ENCODE data around the gene AP3B1.

The AP3B1 gene

GRCh38 chr5:78025540-78025939 lies 269.0 kb downstream of the AP3B1 start:
- H3K4me3 ChIP-seq (ENCODE audit: low read depth in 1 of 2, low read length in 2 of 2) = no peak overlapping the region
- no peak overlapping the region for H3K27ac ChIP-seq (ENCODE audit: low read depth, low read length)
- no peaks in the 10 kb centered on the region for H3K27me3 ChIP-seq (ENCODE audit: control insufficient read depth in 1 of 2, insufficient read depth in 2 of 2, low read length in 2 of 2)
- no peaks in the 10 kb centered on the region for H3K36me3 ChIP-seq (ENCODE audit: control insufficient read depth in 1 of 2, insufficient read depth in 2 of 2, low read length in 2 of 2)
- H3K4me1 ChIP-seq (ENCODE audit: control insufficient read depth in 1 of 2, insufficient read depth in 2 of 2, low read length in 2 of 2) = no peaks in the 10 kb centered on the region
- H3K9ac ChIP-seq (ENCODE audit: low read depth in 1 of 2, low read length in 2 of 2) = no peak overlapping the region
- H3K9me3 ChIP-seq (ENCODE audit: control insufficient read depth in 1 of 2, low read length in 2 of 2) = no peaks in the 10 kb centered on the region

GRCh38 chr5:78019744-78020143 lies 274.8 kb downstream of the AP3B1 start:
- Histone ChIP-seq H3K4me1 (ENCODE audit: control insufficient read depth in 1 of 2, insufficient read depth in 2 of 2, low read length in 2 of 2) (no peaks in the 10 kb centered on the region), H3K4me3 (ENCODE audit: low read depth in 1 of 2, low read length in 2 of 2) (no peak overlapping the region), H3K9me3 (ENCODE audit: control insufficient read depth in 1 of 2, low read length in 2 of 2) (no peaks in the 10 kb centered on the region), H3K36me3 (ENCODE audit: control insufficient read depth in 1 of 2, insufficient read depth in 2 of 2, low read length in 2 of 2) (peaks cover 0 to 3% of the 10 kb centered on the region in 2 donors), H3K27ac (ENCODE audit: low read depth, low read length) (no peak overlapping the region), H3K27me3 (ENCODE audit: control insufficient read depth in 1 of 2, insufficient read depth in 2 of 2, low read length in 2 of 2) (no peaks in the 10 kb centered on the region), H3K9ac (ENCODE audit: low read depth in 1 of 2, low read length in 2 of 2) (no peak overlapping the region)

GRCh38 chr5:78016863-78017529 lies 277.5 kb downstream of the AP3B1 start:
- Histone ChIP-seq H3K4me1 (ENCODE audit: control insufficient read depth in 1 of 2, insufficient read depth in 2 of 2, low read length in 2 of 2) (no peaks in the 10 kb centered on the region), H3K9ac (ENCODE audit: low read depth in 1 of 2, low read length in 2 of 2) (no peak overlapping the region), H3K36me3 (ENCODE audit: control insufficient read depth in 1 of 2, insufficient read depth in 2 of 2, low read length in 2 of 2) (peaks cover 0 to 3% of the 10 kb centered on the region in 2 donors), H3K9me3 (ENCODE audit: control insufficient read depth in 1 of 2, low read length in 2 of 2) (no peaks in the 10 kb centered on the region), H3K4me3 (ENCODE audit: low read depth in 1 of 2, low read length in 2 of 2) (no peak overlapping the region), H3K27me3 (ENCODE audit: control insufficient read depth in 1 of 2, insufficient read depth in 2 of 2, low read length in 2 of 2) (no peaks in the 10 kb centered on the region), H3K27ac (ENCODE audit: low read depth, low read length) (no peak overlapping the region)

GRCh38 chr5:78009937-78010527 lies 284.5 kb downstream of the AP3B1 start:
- no peaks in the 10 kb centered on the region for H3K9me3 ChIP-seq (ENCODE audit: control insufficient read depth in 1 of 2, low read length in 2 of 2)
- H3K9ac ChIP-seq (ENCODE audit: low read depth in 1 of 2, low read length in 2 of 2) = no peak overlapping the region
- H3K4me3 ChIP-seq (ENCODE audit: low read depth in 1 of 2, low read length in 2 of 2) = no peak overlapping the region
- no peaks in the 10 kb centered on the region for H3K36me3 ChIP-seq (ENCODE audit: control insufficient read depth in 1 of 2, insufficient read depth in 2 of 2, low read length in 2 of 2)
- H3K27me3 ChIP-seq (ENCODE audit: control insufficient read depth in 1 of 2, insufficient read depth in 2 of 2, low read length in 2 of 2) = no peaks in the 10 kb centered on the region
- H3K4me1 ChIP-seq (ENCODE audit: control insufficient read depth in 1 of 2, insufficient read depth in 2 of 2, low read length in 2 of 2) = no peaks in the 10 kb centered on the region
- no peak overlapping the region for H3K27ac ChIP-seq (ENCODE audit: low read depth, low read length)

- H3K36me3 ChIP-seq (ENCODE audit: control insufficient read depth in 1 of 2, insufficient read depth in 2 of 2, low read length in 2 of 2) = no peaks in the 10 kb centered on the region
- H3K27ac ChIP-seq (ENCODE audit: low read depth, low read length) = no peak overlapping the region
- H3K4me1 ChIP-seq (ENCODE audit: control insufficient read depth in 1 of 2, insufficient read depth in 2 of 2, low read length in 2 of 2) = no peaks in the 10 kb centered on the region
- no peaks in the 10 kb centered on the region for H3K9me3 ChIP-seq (ENCODE audit: control insufficient read depth in 1 of 2, low read length in 2 of 2)
- no peak overlapping the region for H3K9ac ChIP-seq (ENCODE audit: low read depth in 1 of 2, low read length in 2 of 2)
- no peak overlapping the region for H3K4me3 ChIP-seq (ENCODE audit: low read depth in 1 of 2, low read length in 2 of 2)
- no peaks in the 10 kb centered on the region for H3K27me3 ChIP-seq (ENCODE audit: control insufficient read depth in 1 of 2, insufficient read depth in 2 of 2, low read length in 2 of 2)
These were observed 286.0 kb downstream of the AP3B1 start for GRCh38 chr5:78008356-78008967.

GRCh38 chr5:78007233-78007632 lies 287.3 kb downstream of the AP3B1 start:
- Histone ChIP-seq H3K36me3 (ENCODE audit: control insufficient read depth in 1 of 2, insufficient read depth in 2 of 2, low read length in 2 of 2) (no peaks in the 10 kb centered on the region), H3K9ac (ENCODE audit: low read depth in 1 of 2, low read length in 2 of 2) (no peak overlapping the region), H3K27ac (ENCODE audit: low read depth, low read length) (no peak overlapping the region), H3K9me3 (ENCODE audit: control insufficient read depth in 1 of 2, low read length in 2 of 2) (no peaks in the 10 kb centered on the region), H3K4me1 (ENCODE audit: control insufficient read depth in 1 of 2, insufficient read depth in 2 of 2, low read length in 2 of 2) (no peaks in the 10 kb centered on the region), H3K27me3 (ENCODE audit: control insufficient read depth in 1 of 2, insufficient read depth in 2 of 2, low read length in 2 of 2) (no peaks in the 10 kb centered on the region), H3K4me3 (ENCODE audit: low read depth in 1 of 2, low read length in 2 of 2) (no peak overlapping the region)

GRCh38 chr5:78006449-78006848 lies 288.0 kb downstream of the AP3B1 start:
- Histone ChIP-seq H3K27me3 (ENCODE audit: control insufficient read depth in 1 of 2, insufficient read depth in 2 of 2, low read length in 2 of 2) (no peaks in the 10 kb centered on the region), H3K4me3 (ENCODE audit: low read depth in 1 of 2, low read length in 2 of 2) (no peak overlapping the region), H3K9ac (ENCODE audit: low read depth in 1 of 2, low read length in 2 of 2) (no peak overlapping the region), H3K9me3 (ENCODE audit: control insufficient read depth in 1 of 2, low read length in 2 of 2) (no peaks in the 10 kb centered on the region), H3K36me3 (ENCODE audit: control insufficient read depth in 1 of 2, insufficient read depth in 2 of 2, low read length in 2 of 2) (no peaks in the 10 kb centered on the region), H3K4me1 (ENCODE audit: control insufficient read depth in 1 of 2, insufficient read depth in 2 of 2, low read length in 2 of 2) (no peaks in the 10 kb centered on the region), H3K27ac (ENCODE audit: low read depth, low read length) (no peak overlapping the region)

- Histone ChIP-seq H3K27me3 (ENCODE audit: control insufficient read depth in 1 of 2, insufficient read depth in 2 of 2, low read length in 2 of 2) (no peaks in the 10 kb centered on the region), H3K36me3 (ENCODE audit: control insufficient read depth in 1 of 2, insufficient read depth in 2 of 2, low read length in 2 of 2) (no peaks in the 10 kb centered on the region), H3K4me1 (ENCODE audit: control insufficient read depth in 1 of 2, insufficient read depth in 2 of 2, low read length in 2 of 2) (no peaks in the 10 kb centered on the region), H3K27ac (ENCODE audit: low read depth, low read length) (no peak overlapping the region), H3K9ac (ENCODE audit: low read depth in 1 of 2, low read length in 2 of 2) (no peak overlapping the region), H3K9me3 (ENCODE audit: control insufficient read depth in 1 of 2, low read length in 2 of 2) (no peaks in the 10 kb centered on the region), H3K4me3 (ENCODE audit: low read depth in 1 of 2, low read length in 2 of 2) (no peak overlapping the region)
These were observed 289.3 kb downstream of the AP3B1 start for GRCh38 chr5:78005021-78005785.

GRCh38 chr5:78004559-78004958 lies 289.9 kb downstream of the AP3B1 start:
- no peaks in the 10 kb centered on the region for H3K4me1 ChIP-seq (ENCODE audit: control insufficient read depth in 1 of 2, insufficient read depth in 2 of 2, low read length in 2 of 2)
- H3K9ac ChIP-seq (ENCODE audit: low read depth in 1 of 2, low read length in 2 of 2) = no peak overlapping the region
- H3K27ac ChIP-seq (ENCODE audit: low read depth, low read length) = no peak overlapping the region
- no peaks in the 10 kb centered on the region for H3K9me3 ChIP-seq (ENCODE audit: control insufficient read depth in 1 of 2, low read length in 2 of 2)
- no peaks in the 10 kb centered on the region for H3K27me3 ChIP-seq (ENCODE audit: control insufficient read depth in 1 of 2, insufficient read depth in 2 of 2, low read length in 2 of 2)
- peaks cover 0 to 2% of the 10 kb centered on the region in 2 donors for H3K36me3 ChIP-seq (ENCODE audit: control insufficient read depth in 1 of 2, insufficient read depth in 2 of 2, low read length in 2 of 2)
- no peak overlapping the region for H3K4me3 ChIP-seq (ENCODE audit: low read depth in 1 of 2, low read length in 2 of 2)

GRCh38 chr5:78003919-78004318 lies 290.6 kb downstream of the AP3B1 start:
- Histone ChIP-seq H3K9me3 (ENCODE audit: control insufficient read depth in 1 of 2, low read length in 2 of 2) (no peaks in the 10 kb centered on the region), H3K36me3 (ENCODE audit: control insufficient read depth in 1 of 2, insufficient read depth in 2 of 2, low read length in 2 of 2) (peaks cover 0 to 3% of the 10 kb centered on the region in 2 donors), H3K4me3 (ENCODE audit: low read depth in 1 of 2, low read length in 2 of 2) (no peak overlapping the region), H3K27me3 (ENCODE audit: control insufficient read depth in 1 of 2, insufficient read depth in 2 of 2, low read length in 2 of 2) (no peaks in the 10 kb centered on the region), H3K27ac (ENCODE audit: low read depth, low read length) (no peak overlapping the region), H3K9ac (ENCODE audit: low read depth in 1 of 2, low read length in 2 of 2) (no peak overlapping the region), H3K4me1 (ENCODE audit: control insufficient read depth in 1 of 2, insufficient read depth in 2 of 2, low read length in 2 of 2) (no peaks in the 10 kb centered on the region)
